GM18526 (cell line): Measurements from ENCODE around the gene NHSL1.

ENCODE experiments used
- POLR2A ChIP-seq: IDR thresholded peaks from 3 replicates; pipeline ENCODE4 v1.6.1; 2011; ENCODE audit not compliant: insufficient read length; ENCODE audit errors: extremely low read depth

Gene NHSL1

DNA sequence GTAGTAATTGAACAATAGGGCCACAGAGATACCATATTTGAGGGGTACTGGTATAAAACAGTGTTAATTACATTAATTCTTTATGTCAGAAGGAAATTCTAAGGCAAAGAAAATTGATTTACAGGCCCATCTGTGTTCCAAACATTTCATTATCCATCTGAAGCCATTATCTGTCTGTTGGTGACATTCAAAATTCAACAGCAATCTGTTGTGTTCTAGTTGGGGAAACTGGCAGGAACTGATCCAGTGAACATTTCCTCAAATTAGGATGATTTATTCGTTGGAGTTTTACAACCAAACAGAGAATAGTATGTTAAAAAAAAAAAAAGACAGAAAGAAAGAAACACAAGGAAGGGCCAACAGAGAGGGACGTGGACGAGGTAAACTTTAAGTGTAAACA lies 65.2 kb downstream of the NHSL1 start:
- no peak for TF ChIP-seq POLR2A

DNA sequence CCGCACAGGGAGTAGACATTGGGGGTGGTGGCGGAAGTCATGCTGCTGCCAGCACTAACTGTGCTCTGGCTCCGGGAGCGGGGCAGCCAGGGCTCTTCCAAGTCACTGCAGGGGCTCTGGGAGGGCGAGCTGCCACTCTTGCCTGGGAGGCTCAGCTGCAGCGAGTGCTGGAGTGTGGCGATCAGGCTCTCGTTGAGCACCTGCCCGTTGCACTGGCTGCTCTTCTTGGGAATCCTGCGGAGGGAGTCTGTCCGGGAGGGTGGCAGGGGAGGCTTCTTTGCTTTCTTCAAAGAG lies 67.3 kb downstream of the NHSL1 start:
- TF ChIP-seq POLR2A, result no peak

DNA sequence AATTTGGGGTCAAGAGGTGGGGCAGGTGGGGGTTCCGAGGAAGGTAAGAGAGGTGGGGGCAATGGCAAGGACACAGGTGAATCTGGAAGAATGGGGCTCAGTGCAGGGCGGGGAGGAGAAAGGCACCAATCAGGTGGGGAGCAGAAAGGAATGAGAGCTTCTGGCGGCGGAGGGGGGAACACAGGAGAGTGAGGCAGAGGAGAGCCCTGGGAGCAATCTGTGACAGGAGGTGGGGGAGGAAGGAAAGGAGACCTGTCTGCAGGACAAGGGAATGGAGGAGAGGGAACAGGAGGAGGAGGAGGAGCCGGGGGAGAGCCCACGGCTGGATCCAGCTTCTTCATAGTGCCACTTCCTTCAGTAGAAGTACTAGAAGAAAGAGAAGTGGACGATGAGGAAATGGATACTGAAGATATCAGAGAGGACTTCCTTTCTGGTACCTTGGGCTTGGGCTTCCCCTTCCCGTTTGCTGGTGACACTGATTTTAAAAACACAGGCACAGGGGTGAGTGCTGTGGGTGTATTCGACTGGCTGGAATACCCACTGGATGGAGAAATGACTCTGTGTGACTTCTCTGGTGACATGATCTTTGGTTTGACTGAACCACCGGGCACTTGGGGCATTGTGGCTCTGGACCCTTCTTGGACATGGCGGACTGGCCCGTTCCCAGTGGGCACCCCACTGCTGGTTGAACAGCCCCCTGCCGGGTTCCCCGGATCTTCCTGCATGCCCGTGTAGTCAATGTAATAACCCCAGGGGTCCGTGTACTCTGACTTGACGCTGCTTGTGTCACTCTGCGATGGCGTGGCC lies 67.8 kb downstream of the NHSL1 start:
- no peak for TF ChIP-seq POLR2A

DNA sequence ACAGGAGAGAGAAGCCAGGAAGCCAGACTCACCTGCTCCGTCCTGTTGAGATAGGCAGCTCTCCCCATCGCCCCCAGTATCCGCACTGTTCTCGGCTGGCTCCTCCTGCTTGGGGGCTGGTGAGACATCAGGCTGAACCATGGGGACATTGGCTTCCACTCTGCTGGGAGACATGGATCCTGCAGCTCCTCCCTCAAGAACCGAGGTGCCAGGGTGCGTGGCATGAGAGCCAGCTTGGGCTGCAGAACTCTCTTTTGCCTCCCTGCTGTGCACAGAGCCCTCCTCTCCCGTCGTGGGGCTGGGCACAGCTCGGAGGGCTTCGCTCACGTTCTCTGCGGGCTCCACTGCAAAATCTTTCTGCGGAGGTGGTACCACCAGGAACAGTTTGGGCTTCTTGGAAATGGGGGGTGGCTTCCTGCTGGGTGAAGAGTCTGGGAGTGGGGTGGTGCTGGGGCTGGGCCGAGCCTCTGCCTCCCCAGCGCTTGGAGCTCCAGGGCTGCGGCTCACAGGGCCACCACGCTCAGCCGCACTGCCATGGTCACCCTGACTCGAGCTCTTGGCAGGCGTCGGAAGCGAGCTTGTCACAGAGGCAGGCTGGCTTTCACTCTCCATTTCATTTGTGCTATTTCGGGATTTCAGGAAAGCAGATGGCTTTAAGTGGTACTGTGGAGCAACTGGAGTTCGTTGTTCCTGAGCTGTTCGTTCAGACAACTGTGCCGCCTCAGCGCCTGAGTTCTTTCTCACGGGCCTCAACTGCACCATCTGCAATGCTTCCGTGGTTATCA lies 68.7 kb downstream of the NHSL1 start:
- no peak for TF ChIP-seq POLR2A

DNA sequence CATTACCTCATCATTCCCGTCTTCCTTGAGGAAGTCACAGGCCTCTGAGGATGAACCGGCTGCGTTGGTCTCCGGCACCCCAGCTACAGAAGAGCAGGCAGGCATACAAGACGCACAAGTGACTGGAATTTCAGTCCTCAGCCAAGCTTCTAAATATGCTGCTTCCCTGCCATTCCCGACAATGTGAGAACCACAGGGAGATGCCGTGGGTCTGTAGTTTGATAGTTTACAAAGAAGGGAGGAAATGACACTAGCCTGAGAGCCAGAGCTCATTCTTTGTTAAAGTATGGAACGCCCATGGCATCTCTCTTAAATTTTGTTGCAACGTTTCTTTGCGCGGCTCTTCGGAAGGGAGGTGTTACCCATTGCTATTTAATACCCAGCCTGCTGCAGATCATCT lies 69.5 kb downstream of the NHSL1 start:
- TF ChIP-seq POLR2A, result no peak

DNA sequence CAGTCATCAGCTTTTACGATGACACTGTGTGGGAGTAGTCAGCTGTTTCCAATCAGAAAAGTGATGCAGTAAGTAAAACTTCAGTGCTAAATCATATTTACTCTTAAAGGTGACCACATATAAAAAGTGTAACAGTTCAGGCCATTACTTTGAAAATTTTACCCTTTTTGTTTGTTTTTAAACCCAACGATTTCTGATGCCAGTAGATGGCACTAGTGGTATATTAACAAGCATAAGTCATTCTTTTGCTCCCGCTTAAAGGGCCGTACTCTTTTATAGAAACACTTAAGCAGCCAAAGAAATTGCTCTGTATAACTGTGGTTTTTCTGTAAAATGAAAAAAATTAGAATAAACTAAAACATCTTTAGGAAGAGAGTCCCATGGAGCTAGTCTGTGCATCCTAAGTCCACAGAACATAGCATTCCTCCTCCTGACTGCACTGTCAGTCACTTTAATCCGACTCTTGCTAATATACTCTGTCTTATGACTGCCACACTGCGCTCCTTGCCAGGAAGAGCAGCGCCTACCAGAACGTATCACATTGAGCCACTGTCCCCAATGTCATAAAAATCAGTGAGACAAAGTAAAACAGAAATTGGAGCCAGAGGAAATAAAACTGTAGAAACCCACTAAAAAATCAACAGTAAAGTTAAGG lies 70.2 kb downstream of the NHSL1 start:
- TF ChIP-seq POLR2A, result no peak

DNA sequence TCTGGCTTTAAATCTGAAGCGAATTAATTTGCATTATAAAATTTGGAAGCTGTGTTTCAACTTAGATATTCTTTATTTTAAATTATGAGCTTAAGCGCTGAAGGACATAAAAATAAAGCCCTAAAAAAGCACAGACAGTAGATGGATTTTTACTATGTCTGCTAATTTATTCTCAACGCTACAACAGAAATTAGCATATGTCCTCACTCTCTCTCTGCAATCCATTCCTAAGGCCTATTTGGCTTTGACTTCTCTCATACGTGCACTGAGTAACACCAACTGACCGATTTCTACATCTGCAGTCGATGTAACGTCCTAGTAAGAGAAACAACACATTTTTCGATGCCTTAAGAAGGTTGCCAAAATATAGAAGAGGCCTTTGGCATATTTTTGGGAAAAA lies 71.6 kb downstream of the NHSL1 start:
- no peak for TF ChIP-seq POLR2A

DNA sequence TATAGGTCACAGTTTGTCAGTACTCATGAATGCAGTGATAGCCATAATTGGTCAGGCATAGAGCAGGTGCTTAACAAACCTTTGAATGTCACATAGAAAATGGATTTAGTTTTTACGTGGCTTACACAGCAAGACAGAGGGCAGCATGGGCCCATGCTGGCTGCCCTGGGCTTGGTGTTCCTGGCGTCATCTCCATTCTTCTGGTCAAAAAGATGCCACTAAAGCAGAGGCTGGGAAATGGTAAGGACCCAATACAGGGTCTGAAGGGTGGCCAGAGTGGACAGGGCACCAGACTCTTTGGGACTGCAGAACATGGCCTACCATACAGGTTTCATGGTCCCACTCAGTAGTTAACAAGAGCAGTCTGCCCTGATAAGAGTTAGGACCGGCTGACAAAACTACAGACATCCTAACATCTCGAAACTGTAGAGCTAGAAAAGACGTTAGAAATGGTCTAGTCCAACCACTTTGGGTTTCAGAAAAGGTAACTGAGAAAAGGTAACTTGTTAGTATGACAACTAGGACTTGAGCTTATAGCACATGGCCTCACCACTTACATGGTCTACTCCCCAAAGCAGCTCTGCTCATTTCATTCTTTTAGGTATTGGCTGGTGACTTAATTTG lies 72.7 kb downstream of the NHSL1 start:
- TF ChIP-seq POLR2A, result no peak

DNA sequence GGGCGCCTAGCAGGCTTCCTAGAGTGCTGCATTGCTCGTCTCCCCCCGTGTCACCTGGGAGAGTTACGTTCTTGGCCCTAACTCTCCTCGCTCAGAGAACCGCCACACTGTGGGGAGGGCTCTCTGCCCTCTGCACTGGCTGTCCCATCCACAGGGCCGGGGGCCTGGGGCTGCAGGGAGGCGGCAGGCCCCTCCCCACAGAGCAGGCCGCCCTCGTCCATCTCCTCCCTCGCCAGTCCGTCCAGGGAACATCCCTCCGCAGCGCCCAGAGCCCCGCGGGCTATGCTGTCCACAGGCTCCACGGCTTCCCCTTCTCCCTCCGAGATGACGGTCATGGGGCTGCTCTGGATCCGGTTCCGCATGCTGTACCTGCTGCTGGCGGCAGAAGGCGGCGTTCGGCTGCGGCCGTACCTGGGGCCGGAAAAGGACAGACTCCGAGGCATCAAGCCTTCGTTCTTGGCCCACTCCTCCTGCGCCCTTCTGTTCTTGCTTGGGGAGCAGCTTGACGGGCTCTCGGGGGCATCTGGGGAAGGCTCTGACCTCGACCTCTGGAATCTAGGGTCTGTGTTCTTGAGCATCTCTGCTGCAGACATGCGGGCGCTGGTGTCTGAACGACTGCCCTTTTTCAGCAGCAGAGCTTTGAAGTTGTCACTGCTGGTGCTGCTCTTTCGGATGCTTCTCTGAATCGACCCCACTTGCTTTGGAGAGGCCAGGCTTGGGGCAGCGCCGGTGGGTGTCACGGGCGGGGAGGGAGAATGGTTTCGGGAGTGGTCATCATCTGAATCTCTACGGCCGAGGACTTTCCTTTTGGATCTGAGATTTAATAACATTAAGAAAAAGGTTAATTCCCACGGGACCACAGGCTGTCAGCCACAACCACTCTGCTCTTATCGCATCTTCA lies 75.0 kb downstream of the NHSL1 start:
- no peak for TF ChIP-seq POLR2A

DNA sequence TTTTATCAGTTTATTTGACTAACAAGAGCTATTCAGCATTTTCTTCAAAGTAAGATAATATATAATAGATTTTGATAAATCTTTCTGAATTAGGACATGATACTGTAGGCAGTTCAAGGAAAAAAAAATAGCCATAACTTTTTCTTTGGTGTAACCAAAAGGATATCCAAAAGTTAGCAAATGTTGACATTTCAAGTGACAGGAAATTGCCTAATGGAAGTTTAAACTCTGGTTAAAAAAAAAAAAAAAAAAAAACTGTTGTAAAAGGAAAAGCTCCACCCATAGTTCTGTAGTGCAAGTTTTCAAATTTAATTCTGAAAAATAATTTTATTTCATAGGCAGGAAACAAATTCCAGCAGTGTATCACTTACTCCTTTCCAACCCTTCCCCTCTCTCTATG lies 76.4 kb downstream of the NHSL1 start:
- TF ChIP-seq POLR2A, result no peak

DNA sequence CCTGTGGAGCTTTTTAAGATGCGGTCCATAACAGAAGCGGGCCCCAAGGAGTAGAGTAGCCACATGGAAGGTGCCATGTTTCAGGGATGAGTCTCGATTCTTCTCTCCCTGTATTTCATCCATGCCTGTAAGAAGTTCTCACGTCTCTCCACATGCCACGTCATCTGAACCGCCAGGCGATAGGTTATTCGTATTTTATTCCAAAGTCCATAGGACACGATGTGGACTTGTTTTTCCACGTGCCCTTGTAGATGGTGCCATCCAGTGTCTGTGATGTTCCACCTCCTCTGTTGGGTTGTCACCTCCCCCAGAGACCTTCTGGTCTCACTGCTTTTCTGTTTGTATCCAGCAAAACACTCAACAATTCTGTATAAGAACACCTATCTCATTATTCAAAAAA lies 77.7 kb downstream of the NHSL1 start:
- TF ChIP-seq POLR2A, result no peak

DNA sequence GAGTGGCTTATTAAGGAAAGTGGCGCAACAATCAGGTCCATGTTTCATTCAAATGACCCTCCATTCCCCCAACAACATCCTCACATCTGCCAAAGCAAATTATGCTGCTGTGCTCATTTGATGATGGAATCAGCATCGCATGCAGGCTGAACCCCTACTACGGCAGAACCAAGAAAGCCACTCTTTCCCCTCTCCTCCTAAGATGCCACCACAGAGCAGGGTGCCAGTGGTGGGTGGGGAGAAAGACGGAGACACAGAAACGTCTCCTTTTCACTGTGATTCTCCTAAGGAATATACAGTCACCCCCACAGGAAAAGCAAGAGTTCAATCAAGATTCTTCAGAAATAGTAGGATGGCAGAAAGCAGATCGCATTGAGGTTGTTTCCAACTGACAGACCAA lies 78.2 kb downstream of the NHSL1 start:
- no peak for TF ChIP-seq POLR2A

DNA sequence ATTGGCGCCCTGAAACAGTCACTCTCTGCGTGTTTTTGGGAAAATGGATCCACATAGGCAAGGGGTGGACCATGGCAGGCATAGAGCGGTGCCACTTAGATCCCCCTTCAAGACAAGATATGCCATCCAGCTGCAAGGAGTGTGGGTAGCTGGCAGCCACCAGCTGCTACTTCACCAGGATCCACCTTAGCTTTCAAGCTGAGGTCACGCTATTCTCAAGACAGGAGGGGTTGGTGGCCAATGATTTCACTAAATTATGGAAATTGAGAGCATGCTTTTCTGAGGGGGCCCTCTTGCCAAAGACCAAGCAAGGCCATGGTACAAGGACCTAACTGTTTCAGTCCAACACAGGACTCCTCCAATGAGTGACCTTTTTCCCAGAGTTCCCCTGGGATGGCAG lies 78.9 kb downstream of the NHSL1 start:
- no peak for TF ChIP-seq POLR2A

DNA sequence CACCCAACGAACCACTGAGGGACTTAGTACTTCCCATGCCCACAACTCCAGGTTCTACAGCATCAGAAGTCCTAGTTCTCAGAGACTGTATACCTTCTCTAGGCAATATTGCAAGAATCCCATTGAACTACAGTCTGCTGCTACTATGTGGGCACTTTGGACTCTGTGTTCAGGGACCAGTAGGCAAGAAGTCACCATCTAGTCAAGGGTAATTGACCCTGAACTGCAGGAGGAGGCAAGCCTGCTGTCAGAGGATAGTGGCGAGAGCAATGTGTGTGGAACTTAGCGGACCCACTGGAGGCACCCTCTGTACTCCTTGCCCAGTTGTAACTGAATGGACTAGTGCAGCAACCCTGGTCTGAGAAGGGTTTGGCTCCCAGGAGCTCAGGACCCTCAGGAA lies 79.5 kb downstream of the NHSL1 start:
- no peak for TF ChIP-seq POLR2A

DNA sequence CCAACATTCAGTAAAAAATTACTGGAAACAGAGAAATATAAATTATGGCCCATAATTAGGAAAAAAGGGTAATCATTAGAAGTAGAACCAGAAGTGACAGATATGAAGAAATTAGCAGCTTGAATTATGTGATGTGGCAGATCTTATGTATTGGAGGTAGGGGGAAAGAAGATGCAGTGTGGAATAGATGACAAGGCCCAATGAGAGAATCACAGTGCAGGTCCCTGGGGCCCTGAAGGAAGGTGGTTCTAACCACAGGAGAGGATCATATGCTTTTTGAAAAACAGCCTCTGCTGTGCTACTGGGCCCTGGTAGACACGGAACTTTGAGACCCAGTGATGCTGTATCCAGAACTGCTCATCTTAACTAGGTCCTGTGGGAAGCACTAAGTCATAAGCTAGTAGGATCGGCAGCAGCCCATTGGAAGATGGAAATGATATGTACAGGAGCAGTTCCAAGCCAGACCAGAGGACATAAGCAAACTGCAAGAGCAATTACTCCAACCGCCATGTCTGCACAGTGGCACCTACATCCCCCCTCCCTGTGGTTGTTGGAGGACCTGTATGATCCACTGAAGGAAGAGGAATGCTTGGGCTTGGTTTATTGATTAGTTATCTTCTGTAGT lies 81.1 kb downstream of the NHSL1 start:
- TF ChIP-seq POLR2A, result no peak
